CD4-positive, alpha-beta T cell (primary cell): ENCODE data around the gene CORO1C. TPM values are rescaled to one million over a fixed set of nuclear protein-coding genes. Genes with fewer than 3 reads are reported as not detected.

Experiments used
- ATAC-seq: fragments of 200-7000 bp; cut with Tn5 transposase; one replicate; pipeline ENCODE4 v1.10.0; 2022; ENCODE audit warnings: mild to moderate bottlenecking; ENCODE audit not compliant: poor library complexity
- CTCF ChIA-PET: fragments of 350-600 bp; sonication (Branson Sonifier 250); formaldehyde crosslinking; loops from one replicate; lab custom pipeline; 2021; ENCODE audit warnings: antibody characterized with exemption, inconsistent platforms; lab: Charles Lee
- POLR2A ChIA-PET: fragments of 350-600 bp; sonication (Branson Sonifier 250); formaldehyde crosslinking; loops from one replicate; lab custom pipeline; 2021; ENCODE audit warnings: antibody characterized with exemption, inconsistent platforms; lab: Charles Lee
- DNase-seq, 14 experiments: peaks; one replicate each; pipeline ENCODE4 v3.0.0-alpha.2; 2013 to 2020; ENCODE audit warnings: mixed read lengths in 2 of 14
- H3K27ac ChIP-seq, 2 donors: one replicate each; pipeline versions ENCODE4 v1.5.1 to v1.7.0; 2013; ENCODE audit warnings: low read length in 2 of 2, low read depth in 1 of 2, mild to moderate bottlenecking in 1 of 2
- H3K27me3 ChIP-seq, 2 experiments: 1 replicate in 1 of 2; 2 replicates in 1 of 2; pipeline versions ENCODE4 v1.6.1 to v1.7.0; 2013; ENCODE audit warnings: low read length in 2 of 2, control low read depth in 1 of 2, mild to moderate bottlenecking in 1 of 2, moderate library complexity in 1 of 2; ENCODE audit not compliant: insufficient read depth in 2 of 2, control insufficient read depth in 1 of 2
- H3K36me3 ChIP-seq: one replicate; pipeline ENCODE4 v1.6.1; 2013; ENCODE audit warnings: low read length, control low read depth; ENCODE audit not compliant: insufficient read depth
- H3K4me1 ChIP-seq: one replicate; pipeline ENCODE4 v1.6.1; 2013; ENCODE audit warnings: low read length, control low read depth; ENCODE audit not compliant: insufficient read depth
- H3K4me3 ChIP-seq: one replicate; pipeline ENCODE4 v1.5.1; 2013; ENCODE audit warnings: mild to moderate bottlenecking, low read length, moderate library complexity
- H3K9me3 ChIP-seq, 2 experiments: 1 replicate in 1 of 2; 2 replicates in 1 of 2; pipeline versions ENCODE4 v1.6.1 to v1.7.0; 2013; ENCODE audit warnings: low read length in 2 of 2, mild to moderate bottlenecking in 2 of 2, control low read depth in 1 of 2, moderate library complexity in 1 of 2; ENCODE audit not compliant: control insufficient read depth in 1 of 2, insufficient read depth in 1 of 2
- H3K27ac Mint-ChIP-seq: one replicate; pipeline ENCODE4 v1.8.0; 2020; ENCODE audit warnings: mixed read lengths
- H3K27me3 Mint-ChIP-seq: one replicate; pipeline ENCODE4 v1.8.0; 2021; ENCODE audit warnings: mixed read lengths
- H3K36me3 Mint-ChIP-seq: one replicate; pipeline ENCODE4 v1.8.0; 2021; ENCODE audit warnings: low read depth, mixed read lengths
- H3K4me1 Mint-ChIP-seq: one replicate; pipeline ENCODE4 v1.8.0; 2021; ENCODE audit warnings: low read depth, mixed read lengths
- H3K4me3 Mint-ChIP-seq: one replicate; pipeline ENCODE4 v1.8.0; 2020; ENCODE audit warnings: mild to moderate bottlenecking, mixed read lengths
- H3K9me3 Mint-ChIP-seq: one replicate; pipeline ENCODE4 v1.8.0; 2020; ENCODE audit warnings: mixed read lengths
- intact Hi-C, 2 experiments: fragments of 100-400 bp; cut with DNase I in 1 of 2; cut with micrococcal nuclease in 1 of 2; formaldehyde crosslinking; loops; one replicate each; pipeline versions ENCODE4 v1.15.1 to v1.9.0; 2023 to 2025; cut with DNase I, micrococcal nuclease
- total RNA-seq, 174 experiments: library from RNA in 2 of 174; stranded (reverse) in 2 of 174; gene quantifications; one replicate each; pipeline ENCODE4 v1.2.3 and lab custom pipeline; 2021 to 2026
- TF ChIP-seq, protein P1 (sequence below): fragments of 200-600 bp; IDR thresholded peaks from one replicate; pipeline ENCODE4 v1.8.0; 2022; ENCODE audit warnings: antibody characterized with exemption, mild to moderate bottlenecking

Gene CORO1C
- total RNA-seq, 2 experiments from 2014 or later = 6.7 to 7.4 TPM

GRCh38 chr12:108605000-108605689 lies 126.2 kb downstream of the CORO1C start:
- Mint-ChIP-seq H3K9me3 (no peaks in the 10 kb centered on the region), H3K4me1 (no peaks in the 10 kb centered on the region), H3K4me3 (no peak overlapping the region), H3K27ac (no peak overlapping the region), H3K27me3 (no peaks in the 10 kb centered on the region), H3K36me3 (no peaks in the 10 kb centered on the region)
- TF ChIP-seq, protein P1, sequence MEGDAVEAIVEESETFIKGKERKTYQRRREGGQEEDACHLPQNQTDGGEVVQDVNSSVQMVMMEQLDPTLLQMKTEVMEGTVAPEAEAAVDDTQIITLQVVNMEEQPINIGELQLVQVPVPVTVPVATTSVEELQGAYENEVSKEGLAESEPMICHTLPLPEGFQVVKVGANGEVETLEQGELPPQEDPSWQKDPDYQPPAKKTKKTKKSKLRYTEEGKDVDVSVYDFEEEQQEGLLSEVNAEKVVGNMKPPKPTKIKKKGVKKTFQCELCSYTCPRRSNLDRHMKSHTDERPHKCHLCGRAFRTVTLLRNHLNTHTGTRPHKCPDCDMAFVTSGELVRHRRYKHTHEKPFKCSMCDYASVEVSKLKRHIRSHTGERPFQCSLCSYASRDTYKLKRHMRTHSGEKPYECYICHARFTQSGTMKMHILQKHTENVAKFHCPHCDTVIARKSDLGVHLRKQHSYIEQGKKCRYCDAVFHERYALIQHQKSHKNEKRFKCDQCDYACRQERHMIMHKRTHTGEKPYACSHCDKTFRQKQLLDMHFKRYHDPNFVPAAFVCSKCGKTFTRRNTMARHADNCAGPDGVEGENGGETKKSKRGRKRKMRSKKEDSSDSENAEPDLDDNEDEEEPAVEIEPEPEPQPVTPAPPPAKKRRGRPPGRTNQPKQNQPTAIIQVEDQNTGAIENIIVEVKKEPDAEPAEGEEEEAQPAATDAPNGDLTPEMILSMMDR = no peak
- Histone ChIP-seq H3K36me3 (no peaks in the 10 kb centered on the region), H3K9me3 (no peaks in the 10 kb centered on the region), H3K27ac (no peak overlapping the region), H3K27me3 (no peaks in the 10 kb centered on the region), H3K4me1 (no peaks in the 10 kb centered on the region), H3K4me3 (no peak overlapping the region)
- ChIA-PET POLR2A (interaction anchor here (1.1 kb wide), 1 partner anchor 31 kb away, joined by 3 read pairs; no protein-coding TSS in a partner anchor), CTCF (no interaction called here)
- DNase-seq (no peak), ATAC-seq (no peak)
- intact Hi-C loops = no loop called here

- POLR2A ChIA-PET = interaction anchor here (1.1 kb wide), 1 partner anchor 31 kb away, joined by 3 read pairs; no protein-coding TSS in a partner anchor
- H3K9me3 Mint-ChIP-seq = no peaks in the 10 kb centered on the region
Measured at GRCh38 chr12:108604208-108604941, 126.9 kb downstream of the CORO1C start.

DNA sequence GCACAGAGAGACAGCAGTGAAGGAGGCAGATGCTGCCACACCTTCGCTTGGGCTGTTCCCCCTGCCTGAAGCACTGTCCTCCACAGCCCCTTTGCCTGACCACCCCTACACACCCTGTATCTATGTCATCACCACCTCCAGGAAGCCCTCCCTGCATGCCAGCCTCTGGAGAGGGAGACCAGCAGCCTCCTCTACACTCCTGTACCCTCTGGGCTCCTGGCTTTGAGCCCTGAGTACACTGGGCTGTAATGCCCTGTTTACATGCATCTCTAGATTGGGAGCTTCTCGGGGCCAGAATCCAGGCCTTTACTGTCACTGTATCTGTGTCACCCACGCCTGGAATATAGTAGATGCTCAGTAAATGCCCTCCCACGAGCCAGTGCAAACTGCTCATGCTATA lies 127.6 kb downstream of the CORO1C start:
- intact Hi-C loops = no loop called here
- H3K4me3 Mint-ChIP-seq = no peak overlapping the region
- CTCF ChIA-PET = no interaction called here
- H3K9me3 Mint-ChIP-seq = no peaks in the 10 kb centered on the region
- H3K4me1 Mint-ChIP-seq = no peaks in the 10 kb centered on the region
- Histone ChIP-seq H3K4me3 (no peak overlapping the region), H3K27me3 (no peaks in the 10 kb centered on the region), H3K27ac (no peak overlapping the region), H3K36me3 (no peaks in the 10 kb centered on the region), H3K9me3 (no peaks in the 10 kb centered on the region), H3K4me1 (no peaks in the 10 kb centered on the region)
- no peaks in the 10 kb centered on the region for H3K36me3 Mint-ChIP-seq
- POLR2A ChIA-PET = interaction anchor here (1.1 kb wide), 1 partner anchor 32 kb away, joined by 3 read pairs; no protein-coding TSS in a partner anchor
- ATAC-seq (no peak), DNase-seq (no peak)
- no peaks in the 10 kb centered on the region for H3K27me3 Mint-ChIP-seq
- H3K27ac Mint-ChIP-seq = no peak overlapping the region
- TF ChIP-seq, protein P1 = no peak

More at GRCh38 chr12:108604208-108604941, 126.9 kb downstream of the CORO1C start:
- Mint-ChIP-seq H3K27me3 (no peaks in the 10 kb centered on the region), H3K27ac (no peak overlapping the region), H3K36me3 (no peaks in the 10 kb centered on the region), H3K4me1 (no peaks in the 10 kb centered on the region), H3K4me3 (no peak overlapping the region)
- H3K27ac ChIP-seq = no peak overlapping the region
- no peaks in the 10 kb centered on the region for H3K9me3 ChIP-seq
- DNase-seq = no peak
- ATAC-seq = no peak
- intact Hi-C loops = no loop called here
- CTCF ChIA-PET = no interaction called here
- TF ChIP-seq, protein P1 = no peak
- H3K27me3 ChIP-seq = no peaks in the 10 kb centered on the region
- no peaks in the 10 kb centered on the region for H3K36me3 ChIP-seq
- no peak overlapping the region for H3K4me3 ChIP-seq
- no peaks in the 10 kb centered on the region for H3K4me1 ChIP-seq
